MM.1S (cell line): ENCODE results near the gene FAM227A.

Experiments
- DNase-seq: peaks from one replicate; pipeline ENCODE4 v3.0.0-alpha.2; 2015
- H2AFZ ChIP-seq: fragments of 300-600 bp; sonication (generic); 2 replicates; pipeline ENCODE4 v1.6.0; 2016; ENCODE audit warnings: antibody characterized with exemption, low read length
- H3F3A ChIP-seq: fragments of 300-600 bp; sonication (generic); 2 replicates; pipeline ENCODE4 v1.6.1; 2016; ENCODE audit warnings: mild to moderate bottlenecking, antibody characterized with exemption, low read length, moderate library complexity, mixed read lengths; ENCODE audit not compliant: insufficient read depth
- H3K27ac ChIP-seq: fragments of 300-600 bp; sonication (generic); 2 replicates; pipeline ENCODE4 v1.5.1; 2016; ENCODE audit warnings: mild to moderate bottlenecking, low read length
- H3K27me3 ChIP-seq: fragments of 300-600 bp; sonication (generic); replicated peaks from 2 replicates; pipeline ENCODE4 v1.6.0; 2016; ENCODE audit warnings: low read length; ENCODE audit not compliant: insufficient read depth
- H3K36me3 ChIP-seq: fragments of 300-600 bp; sonication (generic); replicated peaks from 2 replicates; pipeline ENCODE4 v1.6.1; 2016; ENCODE audit warnings: mild to moderate bottlenecking, low read length, mixed read lengths; ENCODE audit not compliant: insufficient read depth
- H3K4me1 ChIP-seq: fragments of 300-600 bp; sonication (generic); 2 replicates; pipeline ENCODE4 v1.6.1; 2016; ENCODE audit warnings: low read length, mixed read lengths
- H3K4me2 ChIP-seq: fragments of 300-600 bp; sonication (generic); 2 replicates; pipeline ENCODE4 v1.6.0; 2016; ENCODE audit warnings: low read depth, low read length
- H3K4me3 ChIP-seq: fragments of 300-600 bp; sonication (generic); 2 replicates; pipeline ENCODE4 v1.5.1; 2016; ENCODE audit warnings: low read length, mixed read lengths
- H3K79me2 ChIP-seq: fragments of 300-600 bp; sonication (generic); 2 replicates; pipeline ENCODE4 v1.6.1; 2016; ENCODE audit warnings: mixed run types, low read length, mixed read lengths
- H3K9ac ChIP-seq: fragments of 300-600 bp; sonication (generic); 2 replicates; pipeline ENCODE4 v1.6.1; 2016; ENCODE audit warnings: low read length, mixed read lengths
- H3K9me2 ChIP-seq: fragments of 300-600 bp; sonication (generic); replicated peaks from 2 replicates; pipeline ENCODE4 v1.6.1; 2016; ENCODE audit warnings: mild to moderate bottlenecking, low read length, mixed read lengths; ENCODE audit not compliant: insufficient read depth
- H3K9me3 ChIP-seq: fragments of 300-600 bp; sonication (generic); replicated peaks from 2 replicates; pipeline ENCODE4 v1.6.1; 2016; ENCODE audit warnings: mild to moderate bottlenecking, low read length, mixed read lengths; ENCODE audit not compliant: insufficient read depth
- H4K20me1 ChIP-seq: fragments of 300-600 bp; sonication (generic); 2 replicates; pipeline ENCODE4 v1.6.1; 2016; ENCODE audit warnings: mild to moderate bottlenecking, low read length, moderate library complexity, mixed read lengths; ENCODE audit not compliant: insufficient read depth
- CTCF ChIP-seq: fragments of 300-600 bp; sonication (generic); IDR thresholded peaks from 2 replicates; pipeline ENCODE4 v1.5.1; 2016; ENCODE audit warnings: antibody characterized with exemption, low read length, mixed read lengths
- EZH2 ChIP-seq: fragments of 300-600 bp; sonication (generic); optimal IDR thresholded peaks from 2 replicates; pipeline ENCODE3; 2017; ENCODE audit warnings: low read depth, mild to moderate bottlenecking, antibody characterized with exemption, low read length, mixed read lengths
- EZH2phosphoT487 ChIP-seq: fragments of 300-600 bp; sonication (generic); IDR thresholded peaks from 2 replicates; pipeline ENCODE4 v1.6.1; 2018; ENCODE audit warnings: antibody characterized with exemption, low read length

Gene FAM227A

DNA sequence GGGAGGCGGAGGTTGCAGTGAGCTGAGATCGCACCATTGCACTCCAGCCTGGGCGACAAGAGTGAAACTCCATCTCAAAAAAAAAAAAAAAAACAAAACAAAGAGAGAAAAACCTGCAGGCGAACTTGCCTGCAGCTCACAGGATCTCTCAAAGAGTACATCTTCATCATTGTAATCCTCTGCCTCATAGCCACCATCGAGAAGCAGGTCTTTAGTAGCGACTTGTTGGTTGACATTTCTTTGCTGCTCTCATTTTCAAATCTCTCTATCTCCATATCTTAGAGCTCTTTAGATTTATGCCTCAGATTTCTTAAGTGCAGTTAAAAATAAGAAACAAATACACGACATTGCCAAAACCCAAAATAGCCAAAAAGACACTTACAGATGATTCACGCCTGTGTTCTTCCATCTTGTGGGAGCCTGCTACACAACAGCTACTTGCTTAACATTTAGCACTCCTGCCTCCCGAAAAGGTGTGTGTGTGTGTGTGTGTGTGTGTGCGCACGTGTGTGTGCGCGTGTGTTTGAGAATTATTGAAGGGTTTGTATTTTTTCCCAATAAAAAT lies 14.6 kb downstream of the FAM227A start:
- H3K27me3 ChIP-seq, result no peaks in the 10 kb centered on the region
- no peaks in the 10 kb centered on the region for H3K9me2 ChIP-seq
- H3K4me1 ChIP-seq, result no peaks in the 10 kb centered on the region
- no peaks in the 10 kb centered on the region for H3K36me3 ChIP-seq
- no peaks in the 10 kb centered on the region for H3F3A ChIP-seq
- no peak overlapping the region for H3K4me2 ChIP-seq
- no peak overlapping the region for H3K27ac ChIP-seq
- H3K9ac ChIP-seq, result no peak overlapping the region
- TF ChIP-seq CTCF (no peak), EZH2 (no peak), EZH2phosphoT487 (no peak)
- H4K20me1 ChIP-seq, result no peaks in the 10 kb centered on the region
- no peak overlapping the region for H3K4me3 ChIP-seq
- H3K79me2 ChIP-seq, result no peaks in the 10 kb centered on the region
- no peak for DNase-seq
- H3K9me3 ChIP-seq, result no peaks in the 10 kb centered on the region
- H2AFZ ChIP-seq, result no peak overlapping the region

DNA sequence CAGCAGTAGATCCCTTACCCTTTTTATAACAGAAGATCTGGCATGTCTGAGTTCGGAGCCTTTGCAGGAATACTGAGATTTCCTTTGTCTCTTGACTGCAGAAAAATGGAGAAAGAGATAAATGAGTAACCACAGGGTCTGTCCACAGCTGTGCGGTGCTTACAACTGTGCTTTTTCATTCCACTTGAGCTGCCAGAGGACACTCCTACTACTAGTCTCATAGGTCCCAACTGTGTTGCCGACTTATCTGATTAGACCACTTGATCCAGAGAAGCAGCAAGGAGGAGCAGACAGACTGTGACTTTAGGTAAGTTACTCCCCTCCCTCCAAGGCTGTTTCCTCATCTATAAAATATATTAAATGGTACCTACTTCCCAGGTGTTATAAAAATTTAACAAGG lies 17.5 kb downstream of the FAM227A start:
- no peaks in the 10 kb centered on the region for H3K27me3 ChIP-seq
- no peak overlapping the region for H3K4me3 ChIP-seq
- H3K27ac ChIP-seq, result no peak overlapping the region
- H4K20me1 ChIP-seq, result no peaks in the 10 kb centered on the region
- no peaks in the 10 kb centered on the region for H3K9me2 ChIP-seq
- H3K9me3 ChIP-seq, result no peaks in the 10 kb centered on the region
- no peaks in the 10 kb centered on the region for H3K36me3 ChIP-seq
- no peak overlapping the region for H3K4me2 ChIP-seq
- no peaks in the 10 kb centered on the region for H3F3A ChIP-seq
- H3K79me2 ChIP-seq, result no peaks in the 10 kb centered on the region
- TF ChIP-seq CTCF (no peak), EZH2 (no peak), EZH2phosphoT487 (no peak)
- DNase-seq, result no peak
- H2AFZ ChIP-seq, result no peak overlapping the region
- no peaks in the 10 kb centered on the region for H3K4me1 ChIP-seq
- H3K9ac ChIP-seq, result no peak overlapping the region

- Histone ChIP-seq H3K4me2 (no peak overlapping the region), H3K9me2 (no peaks in the 10 kb centered on the region), H4K20me1 (no peaks in the 10 kb centered on the region), H3F3A (no peaks in the 10 kb centered on the region), H2AFZ (no peak overlapping the region), H3K4me1 (no peaks in the 10 kb centered on the region), H3K4me3 (no peak overlapping the region), H3K9me3 (no peaks in the 10 kb centered on the region), H3K36me3 (no peaks in the 10 kb centered on the region), H3K27me3 (no peaks in the 10 kb centered on the region), H3K9ac (no peak overlapping the region), H3K27ac (no peak overlapping the region), H3K79me2 (no peaks in the 10 kb centered on the region)
- no peak for DNase-seq
- no peak for TF ChIP-seq EZH2
- no peak for TF ChIP-seq EZH2phosphoT487
- TF ChIP-seq CTCF, result no peak
These were observed 18.0 kb downstream of the FAM227A start for GRCh38 chr22:38638216-38638615.
